ENCODE measurements around the gene AFF3.

DNA sequence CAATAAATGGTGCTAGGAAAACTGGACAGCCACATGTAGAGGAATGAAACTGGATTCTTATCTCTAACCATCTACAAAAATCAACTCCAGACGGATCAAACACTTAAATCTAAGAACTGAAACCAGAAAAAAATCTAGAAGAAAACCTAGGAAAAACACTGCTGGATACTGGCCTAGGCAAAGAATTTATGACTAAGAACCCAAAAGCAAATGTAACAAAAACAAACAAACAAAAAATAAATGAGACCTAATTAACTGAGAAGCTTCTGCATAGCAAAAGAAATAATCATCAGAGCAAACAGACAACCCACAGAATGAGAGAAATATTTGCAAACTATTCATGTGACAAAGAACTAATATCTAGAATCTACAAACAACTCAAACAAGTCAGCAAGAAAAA, 338.5 kb downstream of the AFF3 start:
- TF ChIP-seq, protein P1, sequence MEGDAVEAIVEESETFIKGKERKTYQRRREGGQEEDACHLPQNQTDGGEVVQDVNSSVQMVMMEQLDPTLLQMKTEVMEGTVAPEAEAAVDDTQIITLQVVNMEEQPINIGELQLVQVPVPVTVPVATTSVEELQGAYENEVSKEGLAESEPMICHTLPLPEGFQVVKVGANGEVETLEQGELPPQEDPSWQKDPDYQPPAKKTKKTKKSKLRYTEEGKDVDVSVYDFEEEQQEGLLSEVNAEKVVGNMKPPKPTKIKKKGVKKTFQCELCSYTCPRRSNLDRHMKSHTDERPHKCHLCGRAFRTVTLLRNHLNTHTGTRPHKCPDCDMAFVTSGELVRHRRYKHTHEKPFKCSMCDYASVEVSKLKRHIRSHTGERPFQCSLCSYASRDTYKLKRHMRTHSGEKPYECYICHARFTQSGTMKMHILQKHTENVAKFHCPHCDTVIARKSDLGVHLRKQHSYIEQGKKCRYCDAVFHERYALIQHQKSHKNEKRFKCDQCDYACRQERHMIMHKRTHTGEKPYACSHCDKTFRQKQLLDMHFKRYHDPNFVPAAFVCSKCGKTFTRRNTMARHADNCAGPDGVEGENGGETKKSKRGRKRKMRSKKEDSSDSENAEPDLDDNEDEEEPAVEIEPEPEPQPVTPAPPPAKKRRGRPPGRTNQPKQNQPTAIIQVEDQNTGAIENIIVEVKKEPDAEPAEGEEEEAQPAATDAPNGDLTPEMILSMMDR (IDR thresholded peaks at IDR 0.05), result no peak
- TF ChIP-seq POLR2A (IDR thresholded peaks at IDR 0.05), result no peak
